Thymus (tissue), 11 donors: Measurements from ENCODE around the gene C1RL. TPM values are rescaled to one million over a fixed set of nuclear protein-coding genes. Genes with fewer than 3 reads are reported as not detected.

ENCODE experiments used
- DNase-seq, 9 donors: peaks; one replicate each; pipeline ENCODE4 v3.0.0-alpha.2; 2013; ENCODE audit warnings: low spot score in 9 of 9, low read depth in 6 of 9, missing footprints in 1 of 9
- H3K27ac ChIP-seq, 2 donors: one replicate each; pipeline ENCODE4 v1.5.1; 2013; ENCODE audit warnings: control low read depth in 1 of 2, low read depth in 1 of 2, low read length in 1 of 2, mild to moderate bottlenecking in 1 of 2, moderate library complexity in 1 of 2
- H3K27me3 ChIP-seq, 2 donors: one replicate each; pipeline ENCODE4 v1.5.1; 2013; ENCODE audit warnings: low read length in 1 of 2; ENCODE audit not compliant: control insufficient read depth in 2 of 2, insufficient read depth in 1 of 2
- H3K36me3 ChIP-seq, 2 donors: one replicate each; pipeline ENCODE4 v1.5.1; 2013; ENCODE audit warnings: low read length in 1 of 2, mild to moderate bottlenecking in 1 of 2, moderate library complexity in 1 of 2; ENCODE audit not compliant: control insufficient read depth in 2 of 2, insufficient read depth in 2 of 2
- H3K4me1 ChIP-seq, 2 donors: one replicate each; pipeline ENCODE4 v1.5.1; 2013; ENCODE audit warnings: low read length in 2 of 2; ENCODE audit not compliant: control insufficient read depth in 2 of 2, insufficient read depth in 2 of 2
- H3K4me3 ChIP-seq, 2 donors: one replicate each; pipeline ENCODE4 v1.5.1; 2013; ENCODE audit warnings: low read length in 2 of 2, control low read depth in 1 of 2, mild to moderate bottlenecking in 1 of 2
- H3K9me3 ChIP-seq, 2 donors: one replicate each; pipeline ENCODE4 v1.5.1; 2013; ENCODE audit warnings: low read length in 1 of 2, mild to moderate bottlenecking in 1 of 2; ENCODE audit not compliant: control insufficient read depth in 2 of 2, insufficient read depth in 1 of 2
- WGBS: extraction: QIAGEN DNeasy Blood & Tissue Kit; methylation state at CpG from one replicate; pipeline ENCODE4 v1.1.7; 2013; 5-methylcytosine and 5-hydroxymethylcytosine counted together
- polyA plus RNA-seq: library from polyadenylated mRNA; stranded (reverse); fragments of 200-250 nt; gene quantifications from one replicate; pipeline ENCODE4 v1.2.3, GENCODE V29; 2013
- total RNA-seq: library from RNA; stranded (reverse); fragments of 120-200 nt; gene quantifications from one replicate; pipeline ENCODE4 v1.2.4, GENCODE V29; 2013
- donor health status: healthy.

Gene C1RL
- total and polyA plus RNA-seq, 2 donors, result 17.4 to 54.8 TPM

GRCh38 chr12:7081037-7081436 is 28.0 kb downstream of the C1RL start:
- no peaks in the 10 kb centered on the region for H3K27me3 ChIP-seq
- no peaks in the 10 kb centered on the region for H3K9me3 ChIP-seq
- no peak overlapping the region for H3K4me3 ChIP-seq
- 95% methylated on average over 14 of the region's 14 CpGs for whole genome bisulfite sequencing
- no peak for DNase-seq
- H3K36me3 ChIP-seq, result no peaks in the 10 kb centered on the region
- H3K4me1 ChIP-seq, result no peaks in the 10 kb centered on the region
- H3K27ac ChIP-seq, result peak overlapping the region in 1 of 2 donors; percentile 3

DNA sequence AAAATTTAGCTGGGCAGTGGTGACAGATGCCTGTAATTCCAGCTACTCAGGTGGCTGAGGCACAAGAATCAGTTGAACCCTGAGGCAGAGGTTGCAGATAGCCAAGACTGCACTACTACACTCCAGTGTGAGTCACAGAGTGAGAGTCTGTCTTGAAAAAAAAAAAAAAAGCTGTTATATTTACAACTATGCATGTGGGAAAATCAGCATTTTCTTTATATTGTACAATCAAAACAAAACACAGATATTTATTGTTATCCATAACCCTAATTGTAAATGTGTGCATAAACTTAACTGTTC is 29.2 kb downstream of the C1RL start:
- DNase-seq, result no peak
- Histone ChIP-seq H3K4me3 (no peak overlapping the region), H3K27me3 (no peaks in the 10 kb centered on the region), H3K36me3 (no peaks in the 10 kb centered on the region), H3K27ac (no peak overlapping the region), H3K9me3 (no peaks in the 10 kb centered on the region), H3K4me1 (no peaks in the 10 kb centered on the region)

GRCh38 chr12:7078163-7078562 is 30.9 kb downstream of the C1RL start:
- H3K4me3 ChIP-seq, result no peak overlapping the region
- H3K4me1 ChIP-seq, result no peaks in the 10 kb centered on the region
- H3K9me3 ChIP-seq, result no peaks in the 10 kb centered on the region
- WGBS, result 70% methylated on average over 4 of the region's 4 CpGs
- no peaks in the 10 kb centered on the region for H3K36me3 ChIP-seq
- H3K27ac ChIP-seq, result no peak overlapping the region
- no peaks in the 10 kb centered on the region for H3K27me3 ChIP-seq
- DNase-seq, result no peak

DNA sequence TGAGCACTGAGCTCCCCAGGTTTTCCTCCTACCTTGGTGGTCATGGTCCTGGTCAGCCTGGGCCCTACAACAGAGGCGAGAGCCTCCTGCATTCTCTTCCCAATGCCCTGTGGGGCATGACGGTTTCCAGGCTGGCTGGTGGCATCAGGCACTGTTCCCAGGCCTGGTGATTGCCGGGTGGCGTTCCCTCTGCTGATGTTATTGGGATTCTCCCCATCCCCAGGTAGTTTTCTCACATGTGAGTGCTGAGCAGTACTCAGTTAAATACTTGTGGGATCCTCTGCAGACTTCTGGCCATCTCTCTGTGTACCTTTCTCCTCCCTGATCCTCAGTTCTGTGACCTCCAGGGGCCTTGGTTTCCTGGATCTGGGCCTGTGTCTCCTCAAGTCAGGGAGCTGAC is 32.5 kb downstream of the C1RL start:
- H3K4me1 ChIP-seq, result no peaks in the 10 kb centered on the region
- no peak overlapping the region for H3K4me3 ChIP-seq
- no peaks in the 10 kb centered on the region for H3K36me3 ChIP-seq
- H3K27me3 ChIP-seq, result no peaks in the 10 kb centered on the region
- WGBS, result 96% methylated on average over 4 of the region's 4 CpGs
- no peaks in the 10 kb centered on the region for H3K9me3 ChIP-seq
- DNase-seq, result no peak
- H3K27ac ChIP-seq, result no peak overlapping the region

GRCh38 chr12:7075939-7076338 is 33.1 kb downstream of the C1RL start:
- H3K4me1 ChIP-seq, result no peaks in the 10 kb centered on the region
- no peaks in the 10 kb centered on the region for H3K9me3 ChIP-seq
- no peaks in the 10 kb centered on the region for H3K36me3 ChIP-seq
- no peaks in the 10 kb centered on the region for H3K27me3 ChIP-seq
- no peak for DNase-seq
- H3K27ac ChIP-seq, result no peak overlapping the region
- 94% methylated on average over 3 of the region's 3 CpGs for WGBS
- no peak overlapping the region for H3K4me3 ChIP-seq

DNA sequence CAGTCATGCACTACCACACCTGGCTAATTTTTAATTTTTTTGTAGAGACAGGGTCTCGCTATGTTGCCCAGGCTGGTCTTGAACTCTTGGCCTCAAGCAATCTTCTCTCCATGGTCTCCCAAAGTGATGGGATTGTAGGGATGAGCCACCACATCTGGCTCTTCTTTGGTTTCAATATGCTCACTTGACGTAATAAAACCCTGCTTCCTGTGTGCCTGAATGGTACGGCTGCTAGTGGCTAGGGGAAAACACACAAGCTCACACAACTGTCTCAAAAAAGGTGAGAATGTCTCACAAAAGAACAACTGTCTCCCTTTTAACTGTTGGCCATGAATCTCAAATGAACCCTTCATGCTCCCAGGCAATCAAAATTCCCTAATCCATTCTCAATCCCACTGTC is 33.5 kb downstream of the C1RL start:
- no peaks in the 10 kb centered on the region for H3K9me3 ChIP-seq
- no peaks in the 10 kb centered on the region for H3K36me3 ChIP-seq
- no peak overlapping the region for H3K27ac ChIP-seq
- DNase-seq, result no peak
- WGBS, result 84% methylated on average over 3 of the region's 3 CpGs
- H3K27me3 ChIP-seq, result no peaks in the 10 kb centered on the region
- no peak overlapping the region for H3K4me3 ChIP-seq
- H3K4me1 ChIP-seq, result no peaks in the 10 kb centered on the region

DNA sequence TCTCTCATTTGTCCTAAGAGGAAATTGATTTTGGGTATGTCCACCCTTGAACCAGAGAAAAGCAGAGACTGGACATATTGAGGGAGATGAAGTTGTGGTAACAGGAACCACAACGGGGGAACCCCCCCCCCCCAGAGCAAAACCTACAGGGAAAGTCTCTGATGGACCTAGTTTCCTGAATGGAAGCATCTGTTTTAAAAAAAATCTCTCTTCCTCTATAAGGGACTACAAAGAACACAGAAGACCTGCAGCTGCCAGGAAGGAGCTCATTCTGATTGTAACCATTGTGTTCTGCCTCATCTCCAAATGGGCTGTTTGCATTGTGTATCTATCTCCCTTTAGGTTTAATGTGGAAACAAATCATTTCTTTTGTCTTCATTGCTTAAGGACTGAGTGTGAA is 35.1 kb downstream of the C1RL start:
- Histone ChIP-seq H3K4me3 (no peak overlapping the region), H3K36me3 (no peaks in the 10 kb centered on the region), H3K27me3 (no peaks in the 10 kb centered on the region), H3K27ac (no peak overlapping the region), H3K9me3 (no peaks in the 10 kb centered on the region), H3K4me1 (no peaks in the 10 kb centered on the region)
- 2% methylated on average over 1 of the region's 1 CpG for WGBS
- no peak for DNase-seq

GRCh38 chr12:7072554-7072953 is 36.5 kb downstream of the C1RL start:
- WGBS, result 96% methylated on average over 6 of the region's 6 CpGs
- Histone ChIP-seq H3K27me3 (no peaks in the 10 kb centered on the region), H3K36me3 (no peaks in the 10 kb centered on the region), H3K4me1 (no peaks in the 10 kb centered on the region), H3K9me3 (no peaks in the 10 kb centered on the region), H3K4me3 (no peak overlapping the region), H3K27ac (no peak overlapping the region)
- DNase-seq, result no peak

DNA sequence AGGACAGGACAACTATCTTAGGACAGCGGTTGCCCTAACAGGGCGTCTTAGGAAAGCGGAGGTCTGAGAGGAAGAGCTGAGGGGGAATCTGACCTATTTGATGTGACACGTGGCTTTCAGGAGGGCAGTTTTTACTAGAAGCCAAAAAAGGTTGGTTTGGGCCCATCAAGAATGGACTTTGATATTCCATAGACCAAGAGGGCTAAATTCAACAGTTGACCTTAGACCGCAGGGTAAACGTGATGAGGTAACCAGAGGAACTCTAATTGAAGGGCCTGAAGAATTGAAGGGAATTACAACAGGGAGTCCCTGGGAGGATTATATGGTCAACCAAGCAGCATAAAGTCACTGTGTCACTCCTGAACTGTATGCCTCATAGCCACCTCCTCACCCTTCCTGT is 37.0 kb downstream of the C1RL start:
- H3K36me3 ChIP-seq, result no peaks in the 10 kb centered on the region
- DNase-seq, result no peak
- H3K4me3 ChIP-seq, result no peak overlapping the region
- 96% methylated on average over 6 of the region's 6 CpGs for WGBS
- no peak overlapping the region for H3K27ac ChIP-seq
- no peaks in the 10 kb centered on the region for H3K9me3 ChIP-seq
- peaks cover 0 to 2% of the 10 kb centered on the region in 2 donors for H3K4me1 ChIP-seq
- no peaks in the 10 kb centered on the region for H3K27me3 ChIP-seq

DNA sequence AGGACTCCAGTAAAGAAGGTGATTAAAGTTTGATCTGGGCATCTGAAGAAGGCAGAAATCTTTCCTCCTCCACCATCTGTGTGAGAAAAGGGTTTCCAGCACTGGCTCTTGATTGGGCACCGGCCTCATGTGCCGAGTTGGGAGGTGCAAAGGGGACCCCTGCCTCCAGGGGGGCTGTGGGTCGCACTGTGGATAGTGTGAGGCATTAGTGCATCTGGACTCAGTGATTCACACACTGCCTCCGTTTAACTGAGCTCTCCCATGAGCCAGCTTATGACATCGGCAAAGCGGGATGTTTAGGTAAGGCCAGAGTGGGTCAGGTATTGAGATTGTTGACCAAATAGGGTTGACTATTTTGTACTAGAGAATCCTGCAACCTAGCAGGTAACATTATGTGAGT is 39.6 kb downstream of the C1RL start:
- peaks cover 0 to 7% of the 10 kb centered on the region in 2 donors for H3K4me1 ChIP-seq
- H3K27ac ChIP-seq, result no peak overlapping the region
- 89% methylated on average over 6 of the region's 6 CpGs for WGBS
- no peaks in the 10 kb centered on the region for H3K36me3 ChIP-seq
- H3K4me3 ChIP-seq, result no peak overlapping the region
- no peaks in the 10 kb centered on the region for H3K9me3 ChIP-seq
- DNase-seq, result no peak
- H3K27me3 ChIP-seq, result no peaks in the 10 kb centered on the region
